DND-41 (cell line): ENCODE results near the gene SPRR1B.

ENCODE experiments used
- CTCF ChIP-seq: IDR thresholded peaks from 2 replicates; pipeline ENCODE4 v1.5.1; 2012; ENCODE audit warnings: borderline replicate concordance, low read length, moderate library complexity, mild to moderate bottlenecking; ENCODE audit not compliant: poor library complexity, severe bottlenecking; ENCODE audit errors: extremely low read depth
- EZH2 ChIP-seq: IDR thresholded peaks from 3 replicates; pipeline ENCODE4 v1.6.1; 2012; ENCODE audit warnings: borderline replicate concordance, low read depth, mild to moderate bottlenecking, moderate library complexity, low read length, inconsistent platforms; ENCODE audit not compliant: severe bottlenecking

DNA sequence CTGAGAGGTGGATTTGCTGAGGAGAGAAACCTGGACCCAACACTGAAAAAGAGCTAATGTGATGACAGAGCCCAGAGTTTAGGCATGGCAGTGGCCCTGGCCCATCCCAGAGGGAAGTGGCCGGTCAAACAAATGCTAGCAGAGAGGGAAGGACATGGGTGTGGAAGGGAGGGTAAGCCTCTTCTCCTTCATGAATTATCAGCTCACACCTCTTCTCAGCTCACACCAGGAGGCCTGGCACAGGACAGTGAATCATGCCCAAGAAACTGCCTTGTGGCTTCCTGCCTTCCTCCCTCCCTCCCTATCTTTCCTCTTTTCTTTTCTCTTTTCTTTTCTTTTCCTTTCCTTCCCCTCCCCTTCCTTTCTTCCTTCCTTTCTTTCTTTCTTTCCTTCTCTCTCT is 30.7 kb upstream of the SPRR1B start:
- TF ChIP-seq CTCF (no peak), EZH2 (no peak)
